Heart left ventricle (tissue), 16 donors: ENCODE data around the gene MED15. TPM values are rescaled to one million over a fixed set of nuclear protein-coding genes. Genes with fewer than 3 reads are reported as not detected.
A peak's percentile ranks its signal among the peaks of the same experiment; 100 is the strongest.

Experiments used
- ATAC-seq, 4 donors: fragments of 200-7000 bp; cut with Tn5 transposase; one replicate each; pipeline ENCODE4 v1.9.1; 2020 to 2022; ENCODE audit warnings: moderate library complexity in 4 of 4, mild to moderate bottlenecking in 3 of 4, moderate number of reproducible peaks in 1 of 4
- DNase-seq, 5 donors: peaks; one replicate each; pipeline ENCODE4 v3.0.0-alpha.2; 2020
- H3K27ac ChIP-seq, 12 donors: fragments of 200-600 bp; sonication (generic) in 4 of 12; one replicate each; pipeline versions ENCODE4 v1.5.0 to v1.8.0; 2016 to 2022; ENCODE audit warnings: mild to moderate bottlenecking in 2 of 12
- H3K27me3 ChIP-seq, 9 donors: fragments of 200-600 bp; sonication (generic) in 2 of 9; one replicate each; pipeline versions ENCODE4 v1.5.1 to v1.8.0; 2016 to 2022; ENCODE audit warnings: mild to moderate bottlenecking in 3 of 9
- H3K36me3 ChIP-seq, 9 donors: fragments of 200-600 bp; sonication (generic) in 2 of 9; one replicate each; pipeline versions ENCODE4 v1.5.0 to v1.8.0; 2018 to 2022; ENCODE audit warnings: mild to moderate bottlenecking in 2 of 9
- H3K4me1 ChIP-seq, 12 donors: fragments of 200-600 bp; sonication (generic) in 4 of 12; one replicate each; pipeline versions ENCODE4 v1.5.0 to v1.8.0; 2016 to 2022; ENCODE audit warnings: mild to moderate bottlenecking in 3 of 12
- H3K4me3 ChIP-seq, 12 donors: fragments of 200-600 bp; sonication (generic) in 4 of 12; one replicate each; pipeline versions ENCODE4 v1.5.0 to v1.8.0; 2017 to 2022; ENCODE audit warnings: mild to moderate bottlenecking in 9 of 12, moderate library complexity in 4 of 12
- H3K9me3 ChIP-seq, 12 donors: fragments of 200-600 bp; sonication (generic) in 4 of 12; one replicate each; pipeline versions ENCODE4 v1.5.0 to v1.8.0; 2016 to 2022; ENCODE audit warnings: mild to moderate bottlenecking in 1 of 12
- POLR2A ChIP-seq, 2 donors: fragments of 450-650 bp; IDR thresholded peaks; one replicate each; pipeline ENCODE4 v1.6.1; 2017; ENCODE audit warnings: antibody characterized with exemption in 2 of 2, mild to moderate bottlenecking in 2 of 2, moderate library complexity in 2 of 2
- WGBS, 4 donors: extraction: QIAGEN DNeasy Blood & Tissue Kit in 2 of 4; methylation state at CpG; one replicate each; pipeline versions ENCODE4 v1.1.5 to v1.1.7; 2013 to 2018; 5-methylcytosine and 5-hydroxymethylcytosine counted together
- intact Hi-C, 10 donors: fragments of 100-400 bp; cut with DNase I; formaldehyde crosslinking; loops; one replicate each; pipeline versions ENCODE4 v1.11.1 to v1.14.2; 2022
- polyA plus RNA-seq, 2 donors: library from polyadenylated mRNA; stranded (reverse); fragments of 200-250 nt; gene quantifications; one replicate each; pipeline ENCODE4 v1.2.3, GENCODE V29; 2013
- total RNA-seq, 9 donors: library from RNA; depleted of rRNA in 2 of 9; stranded (reverse); fragments of >200 nt in 2 of 9; fragmentation: NEBNext Ultra II Directional in 3 of 9; extraction: Animal tissue kit (Norgen Biotek cat#: 25700) in 3 of 9; gene quantifications; one replicate each; pipeline versions ENCODE4 v1.1.0 to v1.2.4, GENCODE V29; 2016 to 2023
- TF ChIP-seq, protein P1 (sequence below), 12 donors: fragments of 200-600 bp; sonication (generic) in 4 of 12; IDR thresholded peaks; one replicate each; pipeline versions ENCODE4 v1.5.0 to v1.8.0; 2018 to 2022; ENCODE audit warnings: antibody characterized with exemption in 12 of 12, mild to moderate bottlenecking in 5 of 12
- donor health status: ischemic (EF 13 %, LVEDD 7.1; RV severe dilation, severe dysfunction).
- donor health status: healthy with polysubstance abuse.
- donor health status: DM: no; HTN: yes; CAD: no.
- donor health status: DM: no; HTN: no; CAD: no.
- donor health status: ischemic (EF 25% LVEDD 6.9; RV normal size, moderate dysfunction).
- donor health status: ischemic (EF 25% LVEDD 5.7; RV mildly dilated, moderate dysfunction).
- donor health status: healthy.
- donor health status: DM: yes; HTN: yes; CAD: no.
- donor health status: ischemic (EF 35%, LVEDD 5.7; RV mildly dilated, moderate dysfunction).
- donor health status: nonischemic (EF 11% LVEDD 7.7; RV severe dilation, severe dysfunction).
- donor health status: DM: yes; HTN: yes; CAD: no.
- donor health status: PGD.
- donor health status: ischemic (EF 29% LVEDD 5.4; RV normal size, mild dysfunction).
- donor health status: nonischemic (EF 23%, LVEDD 6.1; RV moderate dilation, normal function).

The MED15 gene
- total and polyA plus RNA-seq, 11 donors, result 27.9 to 78.3 (median 43.0) TPM

DNA sequence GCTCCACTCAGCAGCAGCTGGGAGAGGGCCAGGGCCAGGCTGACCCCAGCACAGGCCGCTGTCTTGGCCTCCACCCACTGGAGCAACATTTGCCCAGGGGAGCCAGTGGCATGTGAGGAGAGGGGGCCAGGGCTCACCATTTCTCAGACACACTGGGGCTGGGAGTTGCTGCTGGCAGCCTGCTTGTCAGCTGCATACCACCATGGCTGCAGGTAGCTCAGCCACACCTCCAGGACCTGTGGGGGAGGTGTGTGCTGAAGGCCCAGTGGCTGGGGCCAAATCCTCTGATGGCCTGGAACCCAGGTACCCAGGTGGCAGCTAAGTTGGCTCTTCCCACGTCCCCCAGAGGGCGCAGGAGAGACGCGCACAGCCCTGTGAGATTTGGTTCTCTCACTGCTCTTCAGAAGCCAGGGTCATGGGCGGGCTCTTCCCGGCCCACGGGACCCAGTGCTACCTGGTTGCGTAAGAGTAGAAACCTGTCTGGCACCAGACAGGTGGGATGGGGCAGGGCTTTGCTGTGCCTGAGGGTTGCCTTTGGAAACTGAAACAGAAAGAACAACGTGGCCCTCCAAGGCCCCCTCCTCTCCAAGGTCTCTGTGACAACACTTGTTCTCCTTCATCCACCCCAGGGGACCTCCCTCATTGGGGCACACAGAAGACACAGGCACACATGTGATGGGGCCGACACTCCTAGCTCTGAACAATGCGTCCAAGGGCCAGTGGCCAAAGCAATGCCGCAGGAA is 98.8 kb downstream of the MED15 start:
- intact Hi-C loops, result loop anchor here in 2 of 10 donors (2.0 to 10.0 kb wide), 3 partner anchors 89 to 136 kb away; no protein-coding TSS in a partner anchor
- TF ChIP-seq POLR2A (IDR thresholded peaks at IDR 0.05), result no peak
- TF ChIP-seq, protein P1, sequence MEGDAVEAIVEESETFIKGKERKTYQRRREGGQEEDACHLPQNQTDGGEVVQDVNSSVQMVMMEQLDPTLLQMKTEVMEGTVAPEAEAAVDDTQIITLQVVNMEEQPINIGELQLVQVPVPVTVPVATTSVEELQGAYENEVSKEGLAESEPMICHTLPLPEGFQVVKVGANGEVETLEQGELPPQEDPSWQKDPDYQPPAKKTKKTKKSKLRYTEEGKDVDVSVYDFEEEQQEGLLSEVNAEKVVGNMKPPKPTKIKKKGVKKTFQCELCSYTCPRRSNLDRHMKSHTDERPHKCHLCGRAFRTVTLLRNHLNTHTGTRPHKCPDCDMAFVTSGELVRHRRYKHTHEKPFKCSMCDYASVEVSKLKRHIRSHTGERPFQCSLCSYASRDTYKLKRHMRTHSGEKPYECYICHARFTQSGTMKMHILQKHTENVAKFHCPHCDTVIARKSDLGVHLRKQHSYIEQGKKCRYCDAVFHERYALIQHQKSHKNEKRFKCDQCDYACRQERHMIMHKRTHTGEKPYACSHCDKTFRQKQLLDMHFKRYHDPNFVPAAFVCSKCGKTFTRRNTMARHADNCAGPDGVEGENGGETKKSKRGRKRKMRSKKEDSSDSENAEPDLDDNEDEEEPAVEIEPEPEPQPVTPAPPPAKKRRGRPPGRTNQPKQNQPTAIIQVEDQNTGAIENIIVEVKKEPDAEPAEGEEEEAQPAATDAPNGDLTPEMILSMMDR (IDR thresholded peaks at IDR 0.05), result peak; percentile 39 to 65 (median 54)
- peaks cover 0 to 16% (median 0%) of the 10 kb centered on the region in 9 donors for H3K27me3 ChIP-seq
- H3K36me3 ChIP-seq, result no peaks in the 10 kb centered on the region
- ATAC-seq (peak in 3 of 4 donors; percentile 57 to 66 (median 57)), DNase-seq (peak in 1 of 5 donors; percentile 51)
- no peak overlapping the region for H3K27ac ChIP-seq
- H3K9me3 ChIP-seq, result no peaks in the 10 kb centered on the region
- no peak overlapping the region for H3K4me3 ChIP-seq
- H3K4me1 ChIP-seq, result peaks cover 0 to 4% (median 0%) of the 10 kb centered on the region in 12 donors
- WGBS, 4 donors, result 37 to 75% (median 40%) methylated on average over 4 to 13 of the region's 13 CpGs

DNA sequence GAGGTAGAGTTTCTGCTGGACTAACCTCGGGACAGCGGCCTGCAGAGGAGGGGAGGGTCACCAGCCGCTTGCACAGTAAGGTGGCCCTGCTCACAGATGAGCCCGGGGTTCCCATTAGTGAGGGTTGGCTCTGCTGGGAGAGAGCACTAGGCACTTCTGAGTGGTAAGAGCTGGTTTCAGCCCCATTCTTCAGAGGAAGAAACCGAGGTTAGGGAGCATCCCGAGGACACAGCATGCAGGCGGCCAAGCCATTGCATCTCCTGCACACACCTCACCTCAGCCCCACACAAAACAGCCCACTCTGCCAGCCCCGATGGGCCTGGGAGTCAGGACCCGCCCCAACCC is 99.3 kb downstream of the MED15 start:
- Histone ChIP-seq H3K36me3 (no peaks in the 10 kb centered on the region), H3K27me3 (peaks cover 0 to 16% (median 0%) of the 10 kb centered on the region in 9 donors), H3K9me3 (no peaks in the 10 kb centered on the region), H3K27ac (no peak overlapping the region), H3K4me3 (no peak overlapping the region), H3K4me1 (peaks cover 0 to 4% (median 0%) of the 10 kb centered on the region in 12 donors)
- no peak for DNase-seq
- intact Hi-C loops, result loop anchor here in 2 of 10 donors (2.0 to 10.0 kb wide), 3 partner anchors 88 to 136 kb away; no protein-coding TSS in a partner anchor
- TF ChIP-seq, protein P1 (IDR thresholded peaks at IDR 0.05), result no peak
- no peak for TF ChIP-seq POLR2A (IDR thresholded peaks at IDR 0.05)
- ATAC-seq, result no peak
- 80 to 85% (median 83%) methylated on average over 5 to 9 of the region's 9 CpGs for WGBS, 4 donors

DNA sequence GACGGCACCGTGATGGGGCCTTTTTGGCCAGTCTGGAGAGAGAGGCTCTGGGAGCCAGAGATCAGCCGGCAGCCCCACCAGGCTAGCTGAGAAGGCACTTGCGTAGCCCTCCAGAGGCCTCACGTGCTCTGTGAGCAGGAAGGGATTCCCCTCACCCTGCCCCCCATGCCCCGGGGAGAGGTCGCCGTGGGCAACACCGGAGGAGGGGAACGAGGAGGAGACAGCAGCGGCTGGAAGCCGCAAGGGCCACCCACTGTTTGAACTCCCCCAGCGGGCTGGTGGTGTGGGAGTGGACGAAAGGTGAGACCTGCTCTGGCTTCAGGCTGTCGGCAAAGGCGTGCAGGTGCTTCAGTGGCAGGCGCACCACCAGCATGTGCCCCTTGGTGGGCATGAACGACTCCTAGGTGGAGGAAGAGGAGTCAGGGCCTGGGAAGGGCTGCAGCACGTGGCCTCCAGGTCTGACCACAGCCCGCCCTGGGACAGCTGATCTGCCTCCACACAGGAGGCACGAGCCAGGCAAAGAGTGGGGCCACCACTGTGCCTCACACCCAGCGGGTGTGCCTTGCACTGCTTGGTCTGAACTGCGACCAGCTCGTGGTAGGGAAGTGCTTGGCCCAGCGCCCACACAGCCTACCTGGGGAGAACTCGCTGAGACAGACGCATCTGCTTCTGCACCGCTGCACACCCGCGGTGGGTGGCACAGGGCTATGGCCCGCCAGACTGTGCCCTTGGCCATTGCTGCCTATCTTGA is 99.9 kb downstream of the MED15 start:
- peaks cover 0 to 16% (median 0%) of the 10 kb centered on the region in 9 donors for H3K27me3 ChIP-seq
- H3K27ac ChIP-seq, result no peak overlapping the region
- H3K4me1 ChIP-seq, result peaks cover 0 to 4% (median 0%) of the 10 kb centered on the region in 12 donors
- TF ChIP-seq, protein P1 (IDR thresholded peaks at IDR 0.05), result no peak
- intact Hi-C loops, result loop anchor here in 2 of 10 donors (2.0 to 10.0 kb wide), 3 partner anchors 87 to 135 kb away; no protein-coding TSS in a partner anchor
- 63 to 66% (median 64%) methylated on average over 29 to 31 of the region's 31 CpGs for WGBS, 4 donors
- no peak for DNase-seq
- no peaks in the 10 kb centered on the region for H3K9me3 ChIP-seq
- no peaks in the 10 kb centered on the region for H3K36me3 ChIP-seq
- ATAC-seq, result no peak
- no peak overlapping the region for H3K4me3 ChIP-seq

DNA sequence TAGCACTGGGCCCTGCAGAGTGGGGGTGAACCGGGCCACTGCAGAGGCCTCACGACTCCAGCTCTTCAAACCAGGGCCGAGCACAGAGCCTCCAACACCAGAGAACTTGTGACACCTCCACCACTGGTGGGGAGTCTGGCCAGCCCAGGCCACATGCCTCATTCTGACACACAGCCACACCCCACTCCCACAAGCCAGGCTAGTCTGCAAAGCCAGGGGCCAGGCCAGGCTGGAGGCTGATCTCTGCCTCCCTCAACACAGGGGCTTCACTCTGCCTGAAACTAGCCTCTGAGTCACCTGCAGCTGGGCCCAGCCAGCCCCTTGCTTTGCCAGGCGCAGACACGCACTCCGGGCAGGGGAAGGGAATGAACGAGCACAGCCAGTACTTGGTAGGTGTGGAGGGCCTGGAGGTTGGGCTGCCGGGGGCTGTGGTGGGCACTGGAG is 102.9 kb downstream of the MED15 start:
- Histone ChIP-seq H3K27ac (no peak overlapping the region), H3K36me3 (no peaks in the 10 kb centered on the region), H3K9me3 (no peaks in the 10 kb centered on the region), H3K4me1 (peaks cover 0 to 4% (median 0%) of the 10 kb centered on the region in 12 donors), H3K27me3 (peaks cover 0 to 16% (median 0%) of the 10 kb centered on the region in 9 donors), H3K4me3 (no peak overlapping the region)
- intact Hi-C loops, result loop anchor here in 1 of 10 donors (10.0 kb wide), 1 partner anchor 75 kb away; no protein-coding TSS in a partner anchor
- TF ChIP-seq, protein P1 (IDR thresholded peaks at IDR 0.05), result no peak
- no peak for TF ChIP-seq POLR2A (IDR thresholded peaks at IDR 0.05)
- no peak for DNase-seq
- 78 to 88% (median 85%) methylated on average over 6 to 8 of the region's 8 CpGs for WGBS, 4 donors
- ATAC-seq, result no peak
